Measurements from ENCODE around the gene RECQL5.

GRCh38 chr17:75594499-75595283 lies 72.3 kb downstream of the RECQL5 start:
- TF ChIP-seq CTCF (IDR thresholded peaks at IDR 0.05): no peak
- TF ChIP-seq EP300 (IDR thresholded peaks at IDR 0.05): no peak
- no peak for TF ChIP-seq POLR2AphosphoS5 (IDR thresholded peaks at IDR 0.05)
